Lower leg skin (tissue), 4 donors: Measurements from ENCODE around the gene TMEM238. TPM values are rescaled to one million over a fixed set of nuclear protein-coding genes. Genes with fewer than 3 reads are reported as not detected.
A peak's percentile ranks its signal among the peaks of the same experiment; 100 is the strongest.

Source experiments
- DNase-seq, 2 donors: peaks; one replicate each; pipeline ENCODE4 v3.0.0-alpha.2; 2019; ENCODE audit warnings: low spot score in 2 of 2
- H3K4me3 ChIP-seq: fragments of 200-600 bp; sonication (generic); 2 replicates; pipeline ENCODE4 v1.5.1; 2017; ENCODE audit warnings: mild to moderate bottlenecking, low read depth; ENCODE audit not compliant: poor library complexity, severe bottlenecking
- CTCF ChIP-seq, 3 donors: fragments of 450-650 bp; IDR thresholded peaks; one replicate each; pipeline ENCODE4 v1.5.1; 2016; ENCODE audit warnings: antibody characterized with exemption in 3 of 3, mild to moderate bottlenecking in 3 of 3, moderate library complexity in 2 of 3
- POLR2A ChIP-seq, 2 donors: fragments of 450-650 bp; IDR thresholded peaks; one replicate each; pipeline ENCODE4 v1.6.1; 2016 to 2017; ENCODE audit warnings: antibody characterized with exemption in 2 of 2, mild to moderate bottlenecking in 1 of 2, moderate library complexity in 1 of 2
- WGBS, 2 donors: methylation state at CpG; one replicate each; pipeline ENCODE4 v1.1.5; 2018; 5-methylcytosine and 5-hydroxymethylcytosine counted together
- intact Hi-C: fragments of 100-400 bp; cut with DNase I; formaldehyde crosslinking; loops from one replicate; pipeline ENCODE4 v1.15.0; 2023; ENCODE audit warnings: low total_unique reads
- total RNA-seq, 4 donors: library from RNA; depleted of rRNA; stranded (reverse); fragments of >200 nt; gene quantifications; one replicate each; pipeline ENCODE4 v1.1.0, GENCODE V29; 2016

TMEM238 gene
- total RNA-seq, 4 donors from 2014 or later: 32.2 to 61.6 (median 47.5) TPM

- H3K4me3 ChIP-seq: no peak overlapping the region
- no peak for TF ChIP-seq POLR2A (IDR thresholded peaks at IDR 0.05)
- TF ChIP-seq CTCF (IDR thresholded peaks at IDR 0.05): no peak
- 74 to 81% methylated on average over 43 of the region's 43 CpGs for whole genome bisulfite sequencing, 2 donors
- DNase-seq: no peak
- intact Hi-C loops: no loop called here
Measured at GRCh38 chr19:55345818-55346724, 38.0 kb downstream of the TMEM238 start.

DNA sequence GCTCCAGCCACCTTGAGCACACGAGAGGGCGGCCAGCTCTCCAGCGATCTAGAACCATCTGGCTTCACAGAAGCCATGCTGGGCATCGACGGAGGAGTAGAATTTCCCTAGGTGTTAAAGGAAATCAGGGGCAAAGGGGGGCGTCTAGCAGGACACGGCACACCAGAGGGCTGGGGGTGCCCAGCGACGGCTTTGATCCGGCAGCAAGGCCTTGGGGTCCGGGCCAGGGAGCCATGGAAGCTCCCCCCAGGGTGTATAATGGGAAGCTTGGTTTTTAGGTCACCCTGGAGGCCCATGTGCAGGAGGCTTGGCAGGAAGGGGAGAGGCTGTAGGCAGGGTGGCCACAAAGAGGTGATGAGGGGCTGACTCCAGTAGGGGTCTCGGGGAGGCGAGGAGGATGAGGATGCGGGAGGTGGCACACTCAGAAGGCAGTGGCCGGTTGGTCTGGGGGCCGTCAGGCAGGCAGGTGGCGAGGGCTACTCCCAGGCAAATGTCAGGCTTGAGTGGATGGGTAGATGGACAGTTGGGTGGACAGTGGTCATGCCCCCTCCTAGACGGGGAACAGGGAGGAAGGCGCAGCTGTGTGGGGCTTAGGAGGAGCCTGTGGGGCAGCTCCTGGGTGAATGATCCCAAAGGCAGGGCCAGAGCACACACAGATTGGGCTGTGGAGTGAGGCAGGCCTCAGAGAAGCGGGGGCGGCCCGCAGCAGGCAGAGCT is 38.8 kb downstream of the TMEM238 start:
- 87 to 90% methylated on average over 22 of the region's 22 CpGs for WGBS, 2 donors
- TF ChIP-seq CTCF (IDR thresholded peaks at IDR 0.05): no peak
- TF ChIP-seq POLR2A (IDR thresholded peaks at IDR 0.05): no peak

GRCh38 chr19:55344444-55344843 is 39.6 kb downstream of the TMEM238 start:
- DNase-seq: no peak
- no peak overlapping the region for H3K4me3 ChIP-seq
- WGBS, 2 donors: 69 to 70% methylated on average over 9 of the region's 9 CpGs
- intact Hi-C loops: no loop called here
- no peak for TF ChIP-seq POLR2A (IDR thresholded peaks at IDR 0.05)
- no peak for TF ChIP-seq CTCF (IDR thresholded peaks at IDR 0.05)

More for the DNA sequence above, 38.8 kb downstream of the TMEM238 start:
- no peak for DNase-seq
- intact Hi-C loops: no loop called here
- H3K4me3 ChIP-seq: no peak overlapping the region

DNA sequence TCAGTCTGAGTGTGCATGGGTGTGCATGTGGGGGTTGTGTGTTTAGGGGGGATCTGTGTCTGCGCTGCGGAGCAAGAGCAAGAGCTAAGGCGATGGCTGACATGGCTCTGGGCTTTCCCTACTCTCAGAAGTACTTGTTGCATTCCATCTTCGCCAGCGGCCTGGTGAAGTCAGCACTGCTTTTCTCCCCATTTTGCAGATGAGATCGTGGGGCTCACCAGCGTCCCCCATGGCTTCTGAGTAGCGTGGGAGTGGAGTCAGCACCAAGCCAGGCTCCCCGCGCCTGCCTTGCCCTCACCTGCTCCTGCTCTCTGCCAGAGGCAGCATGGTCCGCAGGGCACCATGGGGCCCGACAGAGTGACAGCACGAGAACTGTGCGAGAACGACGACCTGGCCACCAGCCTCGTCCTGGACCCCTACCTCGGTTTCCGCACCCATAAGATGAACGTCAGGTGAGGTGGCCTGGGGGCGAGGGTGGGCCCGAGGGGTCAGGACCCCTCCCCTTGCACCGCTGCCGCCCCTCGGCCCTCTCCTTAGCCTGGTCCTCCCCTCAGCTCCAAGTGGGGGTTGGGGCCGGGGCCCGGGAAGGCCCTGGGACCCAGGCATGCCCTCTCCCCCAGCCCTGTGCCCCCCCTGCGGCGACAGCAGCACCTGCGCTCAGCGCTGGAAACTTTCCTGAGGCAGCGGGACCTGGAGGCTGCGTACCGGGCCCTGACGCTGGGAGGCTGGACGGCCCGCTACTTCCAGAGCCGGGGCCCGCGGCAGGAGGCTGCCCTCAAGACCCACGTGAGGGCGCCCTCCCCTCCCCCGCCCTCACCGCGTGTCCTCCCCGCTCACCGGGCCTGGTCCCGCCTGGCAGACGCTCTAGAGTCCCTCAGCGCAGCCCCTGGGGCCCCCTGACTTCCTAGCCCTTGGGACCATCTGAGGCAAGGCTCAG is 42.2 kb downstream of the TMEM238 start:
- 81 to 90% methylated on average over 27 to 38 of the region's 50 CpGs for WGBS, 2 donors
- TF ChIP-seq POLR2A (IDR thresholded peaks at IDR 0.05): no peak
- no peak for TF ChIP-seq CTCF (IDR thresholded peaks at IDR 0.05)
- intact Hi-C loops: no loop called here
- H3K4me3 ChIP-seq: no peak overlapping the region
- no peak for DNase-seq

GRCh38 chr19:55341171-55341588 is 42.9 kb downstream of the TMEM238 start:
- peak in 1 of 2 donors; percentile 92 for DNase-seq
- H3K4me3 ChIP-seq: peak overlapping the region; percentile 12
- TF ChIP-seq CTCF (IDR thresholded peaks at IDR 0.05) (no peak), POLR2A (IDR thresholded peaks at IDR 0.05) (no peak)
- intact Hi-C loops: no loop called here
- WGBS, 2 donors: 3 to 4% methylated on average over 15 of the region's 15 CpGs
